Activated T-cell treated with anti-CD3 and anti-CD28 coated beads, Interleukin-2, amount 50 U/mL, for 72 hours (primary cell): Measurements from ENCODE around the gene SPAG17. TPM values are rescaled to one million over a fixed set of nuclear protein-coding genes. Genes with fewer than 3 reads are reported as not detected.

ENCODE experiments used
- ATAC-seq, 2 donors: fragments of 150-1000 bp; cut with Tn5 transposase; replicated peaks in 1 of 2; 2 replicates each; pipeline ENCODE4 v1.10.0; 2021; ENCODE audit warnings: moderate library complexity in 2 of 2, mild to moderate bottlenecking in 1 of 2
- DNase-seq, 2 donors: peaks; one replicate each; pipeline ENCODE4 v3.0.0; 2021 to 2022; ENCODE audit warnings: mixed read lengths in 1 of 2
- H3K27ac Mint-ChIP-seq: one replicate; pipeline ENCODE4 v1.8.0; 2022; ENCODE audit warnings: mild to moderate bottlenecking, moderate library complexity, mixed read lengths
- H3K27me3 Mint-ChIP-seq: one replicate; pipeline ENCODE4 v1.8.0; 2022; ENCODE audit warnings: low read depth, mixed read lengths
- H3K36me3 Mint-ChIP-seq, 2 donors: one replicate each; pipeline ENCODE4 v1.8.0; 2022; ENCODE audit warnings: mixed read lengths in 2 of 2, mild to moderate bottlenecking in 1 of 2; ENCODE audit not compliant: insufficient read depth in 2 of 2
- H3K4me1 Mint-ChIP-seq: one replicate; pipeline ENCODE4 v1.8.0; 2022; ENCODE audit warnings: low read depth, mixed read lengths
- H3K4me3 Mint-ChIP-seq, 2 donors: one replicate each; pipeline ENCODE4 v1.8.0; 2022; ENCODE audit warnings: mild to moderate bottlenecking in 2 of 2, mixed read lengths in 2 of 2, moderate library complexity in 2 of 2
- H3K9me3 Mint-ChIP-seq, 2 donors: one replicate each; pipeline ENCODE4 v1.8.0; 2022; ENCODE audit warnings: mixed read lengths in 2 of 2
- total RNA-seq, 2 donors: library from RNA; stranded (reverse); gene quantifications; one replicate each; pipeline ENCODE4 v1.2.3, GENCODE V29; 2022

The SPAG17 gene
- total RNA-seq, 2 donors from 2014 or later: not detected

DNA sequence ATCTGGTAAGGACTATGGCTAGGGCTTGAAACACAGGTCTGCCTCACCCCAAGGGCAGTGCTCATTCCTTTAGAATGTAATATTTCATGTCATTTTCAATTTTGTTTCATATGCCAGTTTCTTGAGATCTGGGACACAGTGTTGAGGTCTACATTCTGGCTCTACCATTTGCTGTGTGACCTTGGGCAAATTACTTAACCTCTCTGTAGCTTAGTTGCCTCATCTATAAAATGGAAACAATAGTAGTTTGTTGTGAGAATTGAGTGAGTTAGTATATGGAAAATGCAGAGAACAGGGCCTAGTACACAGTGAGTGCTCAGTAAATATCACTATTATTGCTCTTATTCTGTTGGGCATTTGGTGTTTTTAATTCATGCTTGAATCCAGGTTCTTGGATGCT is 171.1 kb downstream of the SPAG17 start:
- no peak for DNase-seq
- H3K4me3 Mint-ChIP-seq: no peak overlapping the region
- no peaks in the 10 kb centered on the region for H3K9me3 Mint-ChIP-seq
- ATAC-seq: no peak
- no peaks in the 10 kb centered on the region for H3K36me3 Mint-ChIP-seq
- no peaks in the 10 kb centered on the region for H3K4me1 Mint-ChIP-seq
- H3K27me3 Mint-ChIP-seq: no peaks in the 10 kb centered on the region
- H3K27ac Mint-ChIP-seq: no peak overlapping the region

DNA sequence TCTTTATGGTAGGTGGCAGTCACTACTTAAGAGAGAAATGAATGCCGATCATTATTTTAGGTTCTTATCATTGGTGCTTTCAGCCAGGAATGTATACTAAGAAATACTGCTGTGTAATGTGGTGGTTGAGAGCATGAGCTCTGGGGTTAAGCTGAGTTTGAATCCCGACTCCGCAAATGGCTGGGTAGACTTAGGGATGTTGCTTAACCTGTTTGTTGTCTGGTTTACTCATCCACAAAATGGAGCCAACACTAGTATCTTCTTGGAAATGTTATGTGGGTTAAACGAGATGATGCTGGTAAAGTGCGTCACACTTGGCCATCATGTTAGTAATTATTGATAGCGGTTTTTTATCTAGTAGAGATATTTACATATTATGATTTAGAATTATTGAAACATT is 171.7 kb downstream of the SPAG17 start:
- no peaks in the 10 kb centered on the region for H3K9me3 Mint-ChIP-seq
- H3K27me3 Mint-ChIP-seq: no peaks in the 10 kb centered on the region
- no peak overlapping the region for H3K27ac Mint-ChIP-seq
- H3K4me1 Mint-ChIP-seq: no peaks in the 10 kb centered on the region
- H3K4me3 Mint-ChIP-seq: no peak overlapping the region
- ATAC-seq (no peak), DNase-seq (no peak)
- no peaks in the 10 kb centered on the region for H3K36me3 Mint-ChIP-seq

- H3K27ac Mint-ChIP-seq: no peak overlapping the region
- H3K27me3 Mint-ChIP-seq: no peaks in the 10 kb centered on the region
- no peak for ATAC-seq
Observed at GRCh38 chr1:118012515-118013124, 172.4 kb downstream of the SPAG17 start.

DNA sequence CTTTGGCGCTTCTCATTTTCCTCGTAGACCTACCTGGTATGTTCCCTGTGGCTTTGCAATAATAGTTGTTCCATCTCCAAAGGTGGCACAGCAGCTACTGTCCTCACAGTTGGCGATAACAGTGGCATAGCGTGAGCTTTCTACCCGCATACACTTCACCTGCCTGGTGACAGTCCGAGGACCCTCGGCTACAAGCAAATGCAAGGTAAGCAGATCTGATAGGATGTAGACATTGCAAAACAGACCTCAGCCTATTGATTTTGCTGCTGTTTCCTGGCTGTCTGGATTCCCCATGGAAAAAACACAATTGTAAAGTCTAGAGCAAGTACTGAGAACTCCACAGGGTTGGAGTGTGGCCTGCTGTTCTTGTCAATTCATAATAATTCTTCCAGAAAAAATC is 177.0 kb downstream of the SPAG17 start:
- Mint-ChIP-seq H3K27ac (no peak overlapping the region), H3K4me1 (no peaks in the 10 kb centered on the region), H3K4me3 (no peak overlapping the region), H3K27me3 (peaks cover 4% of the 10 kb centered on the region), H3K9me3 (peaks cover 0 to 6% of the 10 kb centered on the region in 2 donors), H3K36me3 (no peaks in the 10 kb centered on the region)
- DNase-seq: no peak
- ATAC-seq: no peak

More at GRCh38 chr1:118012515-118013124, 172.4 kb downstream of the SPAG17 start:
- no peak for DNase-seq
- Mint-ChIP-seq H3K36me3 (no peaks in the 10 kb centered on the region), H3K9me3 (no peaks in the 10 kb centered on the region), H3K4me3 (no peak overlapping the region), H3K4me1 (no peaks in the 10 kb centered on the region)

DNA sequence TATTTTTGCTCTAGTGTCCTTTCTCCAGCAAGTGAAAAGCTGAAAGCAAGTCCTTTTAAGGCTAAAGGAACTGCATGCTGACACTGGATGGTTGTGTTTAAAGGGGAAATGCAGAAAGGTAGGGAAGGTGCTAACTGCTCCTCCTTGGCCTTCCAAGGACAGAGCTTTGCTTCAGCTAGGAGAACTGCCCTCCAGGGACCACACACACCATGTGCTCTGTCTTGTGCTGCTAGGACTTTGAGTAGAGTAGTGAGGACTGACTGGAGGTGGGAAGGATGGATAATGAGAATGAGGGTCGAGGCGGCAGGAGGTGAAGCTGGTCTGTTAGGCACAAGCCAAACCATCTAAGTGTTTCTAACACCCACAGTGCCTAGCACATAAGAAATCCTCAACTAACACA is 177.6 kb downstream of the SPAG17 start:
- DNase-seq: no peak
- Mint-ChIP-seq H3K4me3 (no peak overlapping the region), H3K27me3 (peaks cover 10% of the 10 kb centered on the region), H3K27ac (no peak overlapping the region), H3K4me1 (no peaks in the 10 kb centered on the region), H3K36me3 (no peaks in the 10 kb centered on the region), H3K9me3 (peaks cover 1 to 8% of the 10 kb centered on the region in 2 donors)
- no peak for ATAC-seq

DNA sequence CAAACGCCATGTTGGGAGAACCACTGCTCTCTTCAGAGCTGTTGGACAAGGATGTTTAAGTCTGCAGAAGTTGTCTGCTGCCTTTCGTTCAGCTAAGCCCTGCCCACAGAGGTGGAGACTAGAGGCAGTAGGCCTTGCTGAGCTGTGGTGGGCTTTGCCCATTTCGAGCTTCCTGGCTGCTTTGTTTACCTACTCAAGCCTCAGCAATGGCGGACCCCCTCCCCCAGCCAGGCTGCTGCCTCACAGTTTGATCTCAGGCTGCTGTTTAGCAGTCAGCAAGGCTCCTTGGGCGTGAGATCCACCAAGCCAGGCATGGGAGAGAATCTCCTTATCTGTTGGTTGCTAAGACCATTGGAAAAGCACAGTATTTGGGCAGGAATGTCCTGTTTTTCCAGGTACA is 180.7 kb downstream of the SPAG17 start:
- no peaks in the 10 kb centered on the region for H3K4me1 Mint-ChIP-seq
- H3K9me3 Mint-ChIP-seq: peaks cover 13 to 15% of the 10 kb centered on the region in 2 donors
- peaks cover 17% of the 10 kb centered on the region for H3K27me3 Mint-ChIP-seq
- DNase-seq (no peak), ATAC-seq (no peak)
- no peak overlapping the region for H3K27ac Mint-ChIP-seq
- H3K36me3 Mint-ChIP-seq: peaks cover 0 to 3% of the 10 kb centered on the region in 2 donors
- no peak overlapping the region for H3K4me3 Mint-ChIP-seq

DNA sequence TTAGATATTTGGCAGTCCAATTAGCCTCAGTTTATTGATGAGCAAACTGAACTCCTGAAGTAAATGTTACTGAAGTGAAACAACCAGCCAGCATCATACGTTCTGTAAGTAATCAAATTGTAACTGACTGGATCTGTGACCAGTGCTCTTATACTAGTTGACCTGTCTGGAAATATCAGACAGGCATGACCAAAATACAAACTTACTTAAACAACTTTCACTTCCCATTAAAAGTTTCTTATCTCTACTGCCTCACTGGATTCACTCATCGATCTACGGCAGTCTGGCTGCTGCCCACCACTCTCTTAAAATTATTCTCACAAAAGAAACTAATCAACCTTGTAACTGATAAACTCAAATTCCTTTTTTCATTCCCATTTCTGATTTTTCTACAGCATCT is 199.1 kb downstream of the SPAG17 start:
- H3K27ac Mint-ChIP-seq: no peak overlapping the region
- DNase-seq (no peak), ATAC-seq (no peak)
- H3K4me3 Mint-ChIP-seq: no peak overlapping the region
- no peaks in the 10 kb centered on the region for H3K36me3 Mint-ChIP-seq
- no peaks in the 10 kb centered on the region for H3K4me1 Mint-ChIP-seq
- H3K9me3 Mint-ChIP-seq: peaks cover 0 to 1% of the 10 kb centered on the region in 2 donors
- H3K27me3 Mint-ChIP-seq: peaks cover 26% of the 10 kb centered on the region

DNA sequence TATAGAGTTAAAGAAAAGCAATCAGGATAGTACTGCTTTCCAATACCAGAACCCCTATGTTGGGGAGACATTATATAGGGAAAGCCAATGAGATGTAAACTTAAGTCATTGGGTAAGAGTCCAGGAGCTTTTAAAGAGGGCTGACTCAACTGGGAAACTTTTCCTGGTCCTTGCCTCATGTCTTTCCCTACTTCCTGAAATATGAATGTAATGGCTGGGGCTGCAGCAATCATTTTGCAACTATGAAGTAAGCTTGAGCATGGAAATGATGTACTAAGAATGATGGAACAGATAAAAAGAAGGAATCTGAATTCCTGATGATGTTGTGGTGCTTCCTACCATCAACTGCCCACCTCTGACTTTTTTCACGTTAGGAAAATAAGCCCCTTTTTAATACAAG is 199.8 kb downstream of the SPAG17 start:
- no peak for DNase-seq
- H3K27ac Mint-ChIP-seq: no peak overlapping the region
- no peaks in the 10 kb centered on the region for H3K36me3 Mint-ChIP-seq
- peaks cover 0 to 1% of the 10 kb centered on the region in 2 donors for H3K9me3 Mint-ChIP-seq
- H3K4me3 Mint-ChIP-seq: no peak overlapping the region
- ATAC-seq: no peak
- peaks cover 26% of the 10 kb centered on the region for H3K27me3 Mint-ChIP-seq
- H3K4me1 Mint-ChIP-seq: no peaks in the 10 kb centered on the region

DNA sequence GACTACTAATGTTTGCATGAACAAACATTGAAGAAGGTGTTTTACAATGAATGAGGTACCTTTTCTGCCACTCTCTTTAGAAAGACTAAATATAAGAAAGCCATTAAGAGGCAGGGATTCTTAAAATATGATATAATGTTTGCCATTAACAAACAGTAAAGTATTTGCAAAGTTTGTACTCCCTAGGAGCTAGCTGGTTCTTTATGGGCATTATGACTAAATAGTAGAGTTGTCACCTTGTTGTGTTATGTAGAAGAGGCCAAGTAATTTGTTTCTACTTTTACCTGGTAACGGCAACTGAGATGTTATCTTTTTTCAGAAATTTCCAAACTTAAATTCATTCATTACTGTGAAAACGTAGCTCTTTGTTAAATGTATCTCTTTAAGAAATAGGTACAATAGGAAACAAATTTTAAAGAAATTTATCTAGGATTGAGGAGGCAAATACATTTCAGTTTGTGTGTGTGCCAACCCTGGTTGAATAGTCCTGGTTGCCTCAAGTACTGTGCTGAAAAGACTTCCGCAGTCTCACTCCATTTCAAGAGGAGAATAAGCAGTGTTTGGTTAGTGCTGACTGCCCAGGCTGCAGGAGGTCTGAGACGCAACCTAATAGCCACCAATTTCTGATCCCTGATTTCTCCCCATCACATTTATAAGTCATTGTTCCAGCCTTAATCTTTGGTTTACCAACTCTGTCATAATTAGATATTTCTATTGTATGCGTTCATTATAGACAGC is 203.4 kb downstream of the SPAG17 start:
- no peaks in the 10 kb centered on the region for H3K36me3 Mint-ChIP-seq
- H3K27me3 Mint-ChIP-seq: peaks cover 14% of the 10 kb centered on the region
- H3K4me3 Mint-ChIP-seq: no peak overlapping the region
- no peak for DNase-seq
- no peaks in the 10 kb centered on the region for H3K4me1 Mint-ChIP-seq
- no peak overlapping the region for H3K27ac Mint-ChIP-seq
- H3K9me3 Mint-ChIP-seq: peaks cover 0 to 1% of the 10 kb centered on the region in 2 donors
- no peak for ATAC-seq

- H3K27me3 Mint-ChIP-seq: no peaks in the 10 kb centered on the region
- no peak overlapping the region for H3K27ac Mint-ChIP-seq
- H3K9me3 Mint-ChIP-seq: no peaks in the 10 kb centered on the region
- H3K4me3 Mint-ChIP-seq: no peak overlapping the region
- DNase-seq: no peak
- H3K4me1 Mint-ChIP-seq: no peaks in the 10 kb centered on the region
- ATAC-seq: no peak
- H3K36me3 Mint-ChIP-seq: no peaks in the 10 kb centered on the region
Observed at GRCh38 chr1:117976381-117976780, 208.6 kb downstream of the SPAG17 start.

DNA sequence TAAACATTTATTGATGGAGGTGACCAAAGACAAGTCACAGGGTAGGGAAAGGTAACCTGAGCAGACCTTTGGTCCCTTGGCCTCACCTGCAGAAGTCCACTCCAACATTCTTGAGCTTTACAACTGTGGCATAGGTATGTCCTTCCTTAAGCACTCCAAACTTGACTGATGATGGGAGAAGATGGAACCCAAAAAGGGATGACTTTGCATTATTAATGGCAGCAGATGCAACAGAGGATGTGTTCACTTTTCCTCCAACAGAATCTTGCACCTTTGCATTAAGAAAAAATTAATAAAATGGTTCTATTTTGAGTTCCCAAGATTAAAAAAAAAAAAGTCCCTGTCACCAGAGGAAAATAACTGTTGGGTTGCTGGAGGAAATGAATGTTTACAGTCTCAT is 213.3 kb downstream of the SPAG17 start:
- ATAC-seq (no peak), DNase-seq (no peak)
- Mint-ChIP-seq H3K36me3 (no peaks in the 10 kb centered on the region), H3K4me1 (no peaks in the 10 kb centered on the region), H3K9me3 (no peaks in the 10 kb centered on the region), H3K27ac (no peak overlapping the region), H3K27me3 (no peaks in the 10 kb centered on the region), H3K4me3 (no peak overlapping the region)

DNA sequence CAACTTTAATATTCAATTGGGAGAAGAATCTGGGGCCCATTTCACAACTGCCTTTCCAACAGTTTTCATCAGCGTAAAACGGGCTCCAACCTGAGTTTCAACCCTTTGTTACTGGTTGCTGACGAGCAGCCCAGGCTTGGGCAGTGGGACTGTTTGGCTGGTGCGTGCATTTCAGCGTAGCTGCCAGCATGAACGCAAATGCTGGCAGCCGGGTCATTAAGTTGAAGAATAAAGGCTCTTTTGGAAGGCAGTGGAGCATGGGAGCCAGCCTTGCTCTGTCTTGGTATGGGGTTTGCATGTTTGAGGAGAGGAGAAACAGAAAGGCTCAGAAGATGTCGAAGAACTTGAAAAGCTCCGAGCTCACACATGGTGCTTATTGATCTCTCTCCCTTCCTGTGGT is 214.8 kb downstream of the SPAG17 start:
- H3K4me1 Mint-ChIP-seq: no peaks in the 10 kb centered on the region
- H3K4me3 Mint-ChIP-seq: no peak overlapping the region
- H3K36me3 Mint-ChIP-seq: peaks cover 0 to 3% of the 10 kb centered on the region in 2 donors
- no peak for DNase-seq
- H3K9me3 Mint-ChIP-seq: no peaks in the 10 kb centered on the region
- no peak overlapping the region for H3K27ac Mint-ChIP-seq
- no peak for ATAC-seq
- no peaks in the 10 kb centered on the region for H3K27me3 Mint-ChIP-seq

GRCh38 chr1:117967881-117968280 is 217.1 kb downstream of the SPAG17 start:
- Mint-ChIP-seq H3K4me1 (peaks cover 7% of the 10 kb centered on the region), H3K27me3 (no peaks in the 10 kb centered on the region), H3K27ac (no peak overlapping the region), H3K4me3 (no peak overlapping the region), H3K9me3 (no peaks in the 10 kb centered on the region), H3K36me3 (peaks cover 0 to 3% of the 10 kb centered on the region in 2 donors)
- ATAC-seq (no peak), DNase-seq (no peak)

DNA sequence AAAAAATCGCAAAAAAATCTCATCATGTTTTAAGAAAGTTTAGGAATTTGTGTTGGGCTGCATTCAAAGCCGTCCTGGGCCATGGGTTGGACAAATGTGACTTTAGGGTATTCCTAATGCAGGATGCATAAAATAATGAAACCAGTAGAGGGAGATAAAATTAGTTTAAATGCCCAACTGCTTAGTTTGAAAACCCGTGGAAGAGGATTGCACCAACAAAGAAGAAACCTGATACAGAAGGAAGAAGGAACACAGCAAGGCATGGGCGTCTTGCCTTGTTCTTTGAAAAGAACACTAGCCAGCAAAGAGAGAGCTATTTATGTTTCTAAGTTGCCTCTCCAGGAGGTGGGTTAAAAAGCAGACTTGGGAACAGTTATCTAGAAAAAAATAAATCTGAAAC is 217.6 kb downstream of the SPAG17 start:
- no peaks in the 10 kb centered on the region for H3K9me3 Mint-ChIP-seq

More for the DNA sequence above, 217.6 kb downstream of the SPAG17 start:
- ATAC-seq (no peak), DNase-seq (no peak)
- H3K36me3 Mint-ChIP-seq: peaks cover 0 to 3% of the 10 kb centered on the region in 2 donors
- H3K27ac Mint-ChIP-seq: no peak overlapping the region
- H3K27me3 Mint-ChIP-seq: no peaks in the 10 kb centered on the region
- no peak overlapping the region for H3K4me3 Mint-ChIP-seq
- peaks cover 7% of the 10 kb centered on the region for H3K4me1 Mint-ChIP-seq
